Measurements from ENCODE around the gene VWA2. TPM values are rescaled to one million over a fixed set of nuclear protein-coding genes. Genes with fewer than 3 reads are reported as not detected.

The VWA2 gene
- polyA plus RNA-seq, 3 donors, result not detected

GRCh38 chr10:114291076-114291475, 52.0 kb downstream of the VWA2 start:
- H2AFZ ChIP-seq (ENCODE audit: insufficient read depth, low read depth, low read length, poor library complexity, severe bottlenecking), result no peak overlapping the region
- no peak overlapping the region for H3K9ac ChIP-seq (ENCODE audit: insufficient read depth, low read length, poor library complexity, severe bottlenecking)
- peaks cover 8 to 17% (median 15%) of the 10 kb centered on the region in 7 donors for H3K9me3 Mint-ChIP-seq
- DNase-seq, result no peak
- H3K4me3 Mint-ChIP-seq, result no peak overlapping the region
- no peak overlapping the region for H3K27ac ChIP-seq (ENCODE audit: low read depth in 1 of 2, low read length in 2 of 2)
- no peaks in the 10 kb centered on the region for H3K36me3 ChIP-seq (replicated peaks in 1 of 2; ENCODE audit: control insufficient read depth in 1 of 2, insufficient read depth in 2 of 2, low read length in 2 of 2)
- TF ChIP-seq, protein P1, sequence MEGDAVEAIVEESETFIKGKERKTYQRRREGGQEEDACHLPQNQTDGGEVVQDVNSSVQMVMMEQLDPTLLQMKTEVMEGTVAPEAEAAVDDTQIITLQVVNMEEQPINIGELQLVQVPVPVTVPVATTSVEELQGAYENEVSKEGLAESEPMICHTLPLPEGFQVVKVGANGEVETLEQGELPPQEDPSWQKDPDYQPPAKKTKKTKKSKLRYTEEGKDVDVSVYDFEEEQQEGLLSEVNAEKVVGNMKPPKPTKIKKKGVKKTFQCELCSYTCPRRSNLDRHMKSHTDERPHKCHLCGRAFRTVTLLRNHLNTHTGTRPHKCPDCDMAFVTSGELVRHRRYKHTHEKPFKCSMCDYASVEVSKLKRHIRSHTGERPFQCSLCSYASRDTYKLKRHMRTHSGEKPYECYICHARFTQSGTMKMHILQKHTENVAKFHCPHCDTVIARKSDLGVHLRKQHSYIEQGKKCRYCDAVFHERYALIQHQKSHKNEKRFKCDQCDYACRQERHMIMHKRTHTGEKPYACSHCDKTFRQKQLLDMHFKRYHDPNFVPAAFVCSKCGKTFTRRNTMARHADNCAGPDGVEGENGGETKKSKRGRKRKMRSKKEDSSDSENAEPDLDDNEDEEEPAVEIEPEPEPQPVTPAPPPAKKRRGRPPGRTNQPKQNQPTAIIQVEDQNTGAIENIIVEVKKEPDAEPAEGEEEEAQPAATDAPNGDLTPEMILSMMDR (IDR thresholded peaks at IDR 0.05), result no peak
- no peaks in the 10 kb centered on the region for H3K4me1 Mint-ChIP-seq
- no peak overlapping the region for H3K27ac Mint-ChIP-seq
- H3K4me3 ChIP-seq (replicated peaks in 1 of 3; ENCODE audit: low read depth in 2 of 3, low read length in 3 of 3), result no peak overlapping the region
- no peaks in the 10 kb centered on the region for H3K27me3 ChIP-seq (ENCODE audit: control insufficient read depth in 2 of 2, insufficient read depth in 2 of 2, low read length in 2 of 2)
- intact Hi-C loops (cut with micrococcal nuclease), result no loop called here
- peaks cover 0 to 2% (median 1%) of the 10 kb centered on the region in 3 donors for H3K27me3 Mint-ChIP-seq (ENCODE audit: low read depth in 3 of 3)
- no peaks in the 10 kb centered on the region for H3K4me1 ChIP-seq (ENCODE audit: control insufficient read depth in 1 of 2, insufficient read depth in 2 of 2, low read length in 2 of 2)
- WGBS (ENCODE audit: insufficient coverage), result 100% methylated on average over 5 of the region's 7 CpGs
- no peaks in the 10 kb centered on the region for H4K20me1 ChIP-seq (ENCODE audit: insufficient read depth, low read length)
- no peaks in the 10 kb centered on the region for H3K79me2 ChIP-seq (ENCODE audit: insufficient read depth, low read length)
- H3K4me2 ChIP-seq (replicated peaks; ENCODE audit: extremely low read depth, low read length, poor library complexity, severe bottlenecking), result no peak overlapping the region
- no peaks in the 10 kb centered on the region for H3K36me3 Mint-ChIP-seq
- peaks cover under 1 to 18% of the 10 kb centered on the region in 2 donors for H3K9me3 ChIP-seq (replicated peaks in 1 of 2; ENCODE audit: control insufficient read depth in 1 of 2, insufficient read depth in 1 of 2, low read length in 2 of 2)

DNA sequence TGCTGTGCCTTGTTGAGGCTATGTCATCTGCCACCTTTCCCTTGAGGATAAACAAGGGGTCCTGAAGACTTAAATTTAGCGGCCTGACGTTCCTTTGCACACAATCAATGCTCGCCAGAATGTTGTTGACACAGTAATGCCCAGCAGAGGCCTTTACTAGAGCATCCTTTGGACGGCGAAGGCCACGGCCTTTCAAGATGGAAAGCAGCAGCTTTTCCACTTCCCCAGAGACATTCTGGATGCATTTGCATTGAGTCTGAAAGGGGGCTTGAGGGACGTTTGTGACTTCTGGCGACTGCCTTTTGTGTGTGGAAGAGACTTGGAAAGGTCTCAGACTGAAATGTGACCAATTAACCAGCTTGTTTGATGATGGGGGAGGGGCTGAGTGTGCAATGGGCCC, 52.5 kb downstream of the VWA2 start:
- no peaks in the 10 kb centered on the region for H3K36me3 Mint-ChIP-seq
- TF ChIP-seq, protein P1 (IDR thresholded peaks at IDR 0.05), result no peak

More for the DNA sequence above, 52.5 kb downstream of the VWA2 start:
- Histone ChIP-seq H3K79me2 (ENCODE audit: insufficient read depth, low read length) (no peaks in the 10 kb centered on the region), H3K4me1 (ENCODE audit: control insufficient read depth in 1 of 2, insufficient read depth in 2 of 2, low read length in 2 of 2) (no peaks in the 10 kb centered on the region), H3K27me3 (ENCODE audit: control insufficient read depth in 2 of 2, insufficient read depth in 2 of 2, low read length in 2 of 2) (no peaks in the 10 kb centered on the region), H2AFZ (ENCODE audit: insufficient read depth, low read depth, low read length, poor library complexity, severe bottlenecking) (no peak overlapping the region), H3K4me3 (replicated peaks in 1 of 3; ENCODE audit: low read depth in 2 of 3, low read length in 3 of 3) (no peak overlapping the region), H4K20me1 (ENCODE audit: insufficient read depth, low read length) (no peaks in the 10 kb centered on the region), H3K9me3 (replicated peaks in 1 of 2; ENCODE audit: control insufficient read depth in 1 of 2, insufficient read depth in 1 of 2, low read length in 2 of 2) (peaks cover 5 to 22% of the 10 kb centered on the region in 2 donors), H3K27ac (ENCODE audit: low read depth in 1 of 2, low read length in 2 of 2) (no peak overlapping the region), H3K4me2 (replicated peaks; ENCODE audit: extremely low read depth, low read length, poor library complexity, severe bottlenecking) (no peak overlapping the region), H3K36me3 (replicated peaks in 1 of 2; ENCODE audit: control insufficient read depth in 1 of 2, insufficient read depth in 2 of 2, low read length in 2 of 2) (no peaks in the 10 kb centered on the region), H3K9ac (ENCODE audit: insufficient read depth, low read length, poor library complexity, severe bottlenecking) (no peak overlapping the region)
- H3K27me3 Mint-ChIP-seq (ENCODE audit: low read depth in 3 of 3), result peaks cover 0 to 3% (median 1%) of the 10 kb centered on the region in 3 donors
- H3K4me1 Mint-ChIP-seq, result no peaks in the 10 kb centered on the region
- WGBS (ENCODE audit: insufficient coverage), result 100% methylated on average over 4 of the region's 8 CpGs
- no peak overlapping the region for H3K4me3 Mint-ChIP-seq
- intact Hi-C loops (cut with micrococcal nuclease), result no loop called here
- DNase-seq, result no peak
- peaks cover 10 to 21% (median 15%) of the 10 kb centered on the region in 7 donors for H3K9me3 Mint-ChIP-seq
- peak overlapping the region in 1 of 7 donors; percentile 0 for H3K27ac Mint-ChIP-seq

Measured in CD14-positive monocyte (primary cell).